Putamen (tissue), 1 donor: ENCODE results near the gene REEP1.

ENCODE experiments used
- DNase-seq: peaks from one replicate; pipeline ENCODE4 v3.0.0-alpha.2; 2016; ENCODE audit warnings: low spot score

REEP1 gene, protein sequence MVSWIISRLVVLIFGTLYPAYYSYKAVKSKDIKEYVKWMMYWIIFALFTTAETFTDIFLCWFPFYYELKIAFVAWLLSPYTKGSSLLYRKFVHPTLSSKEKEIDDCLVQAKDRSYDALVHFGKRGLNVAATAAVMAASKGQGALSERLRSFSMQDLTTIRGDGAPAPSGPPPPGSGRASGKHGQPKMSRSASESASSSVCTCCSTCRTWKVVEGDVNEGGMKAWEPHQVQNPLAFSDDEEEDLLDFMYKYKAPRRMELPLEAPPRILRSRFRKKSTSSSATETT

DNA sequence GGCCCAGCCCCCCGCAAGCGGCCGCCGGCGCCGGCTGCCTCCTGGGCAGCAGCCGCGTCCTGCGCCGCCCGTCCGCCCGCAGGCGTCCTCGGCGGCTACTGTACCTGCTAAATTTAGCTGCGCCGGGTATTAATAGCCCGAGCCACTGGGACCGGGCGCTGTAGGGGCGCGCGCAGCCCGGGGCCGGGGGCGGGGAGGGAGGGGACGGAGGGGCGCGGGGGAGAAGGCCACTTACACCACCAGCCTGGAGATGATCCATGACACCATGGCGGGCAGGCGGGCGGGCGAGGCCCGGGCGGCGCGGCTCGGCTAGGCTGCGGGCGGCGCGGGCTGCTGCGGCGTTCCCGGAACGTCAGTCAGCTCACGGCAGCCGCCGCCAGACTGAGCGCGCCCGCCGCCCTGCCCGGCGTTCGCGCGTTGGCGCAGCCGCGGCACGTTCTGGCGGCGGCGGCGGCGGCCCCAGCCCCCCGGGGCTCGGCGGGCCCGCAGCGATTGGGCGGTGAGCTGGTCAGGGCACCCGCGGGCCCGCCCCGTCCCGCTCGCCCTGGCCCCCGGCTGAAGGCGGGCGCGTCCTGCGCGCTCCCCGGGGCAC is at the start of gene REEP1:
Gene REEP1 (minus strand): TSS at position 383 of the 592 bp plus-strand sequence. CDS start 116 bp downstream, at position 267.
- DNase-seq: no peak

GRCh38 chr2:86383844-86384243 is 46.4 kb upstream of the REEP1 start:
- DNase-seq: no peak

- DNase-seq: no peak
Measured at GRCh38 chr2:86382698-86383097, 45.3 kb upstream of the REEP1 start.

- no peak for DNase-seq
Measured at GRCh38 chr2:86382108-86382507, 44.7 kb upstream of the REEP1 start.

- no peak for DNase-seq
Measured at GRCh38 chr2:86378469-86378868, 41.0 kb upstream of the REEP1 start.

DNA sequence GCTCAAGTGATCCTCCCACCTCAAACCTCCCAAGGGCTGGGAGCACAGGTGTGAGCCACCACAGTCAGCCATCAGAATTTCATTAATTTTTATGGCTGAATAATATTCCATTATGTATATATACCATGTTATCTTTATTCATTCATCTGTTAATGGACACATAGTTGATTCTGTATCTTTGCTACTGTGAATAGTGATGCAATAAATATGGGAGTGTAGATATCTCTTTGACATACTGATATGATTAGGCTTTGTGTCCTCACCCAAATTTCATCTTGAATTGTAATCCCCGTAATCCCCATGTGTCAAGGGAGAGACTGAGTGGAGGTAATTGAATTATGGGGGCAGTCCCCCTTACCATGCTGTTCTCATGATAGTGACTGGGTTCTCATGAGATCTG is 38.2 kb upstream of the REEP1 start:
- no peak for DNase-seq

GRCh38 chr2:86372641-86373502 is 35.4 kb upstream of the REEP1 start:
- DNase-seq: no peak

DNA sequence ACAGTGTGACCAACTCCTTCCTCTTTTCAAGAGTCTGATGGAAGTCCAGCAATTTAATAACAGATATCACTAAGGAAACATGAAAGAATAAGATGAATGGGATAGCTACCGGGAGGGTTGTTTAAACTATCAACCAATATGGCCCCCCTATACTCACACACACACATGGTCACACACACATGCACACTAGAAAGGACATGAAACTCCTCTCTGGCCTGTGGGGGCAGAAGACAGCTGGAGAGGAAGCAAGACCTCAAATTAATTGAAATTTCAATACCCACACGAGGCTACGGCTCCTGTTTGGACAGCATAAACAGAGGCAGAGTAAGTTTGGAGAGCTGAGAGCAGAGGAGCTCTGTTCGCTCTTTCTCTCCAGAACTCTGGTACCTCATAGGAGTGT is 34.7 kb upstream of the REEP1 start:
- DNase-seq: no peak

DNA sequence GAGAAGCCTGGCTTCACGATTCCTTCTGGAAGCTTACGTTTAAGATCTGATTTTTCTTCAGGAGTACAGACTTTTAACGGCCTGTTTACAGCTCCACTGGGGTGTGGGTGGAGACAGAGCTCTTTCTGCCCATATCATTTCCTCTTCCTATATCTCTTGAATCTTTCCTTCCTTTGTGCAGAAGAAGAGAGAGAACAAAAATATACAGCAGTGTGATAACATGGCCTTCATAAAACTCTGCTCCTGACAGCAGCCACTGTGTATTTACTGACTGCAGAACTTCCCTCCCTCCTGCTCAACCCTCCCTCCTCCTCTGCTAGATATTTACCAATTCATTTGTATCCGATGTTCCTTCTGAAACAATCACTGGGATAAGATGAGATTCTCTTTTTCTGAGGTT is 34.1 kb upstream of the REEP1 start:
- DNase-seq: no peak

- no peak for DNase-seq
Measured at GRCh38 chr2:86370579-86370978, 33.2 kb upstream of the REEP1 start.

GRCh38 chr2:86368161-86368824 is 30.9 kb upstream of the REEP1 start:
- DNase-seq: peak; percentile 22

DNA sequence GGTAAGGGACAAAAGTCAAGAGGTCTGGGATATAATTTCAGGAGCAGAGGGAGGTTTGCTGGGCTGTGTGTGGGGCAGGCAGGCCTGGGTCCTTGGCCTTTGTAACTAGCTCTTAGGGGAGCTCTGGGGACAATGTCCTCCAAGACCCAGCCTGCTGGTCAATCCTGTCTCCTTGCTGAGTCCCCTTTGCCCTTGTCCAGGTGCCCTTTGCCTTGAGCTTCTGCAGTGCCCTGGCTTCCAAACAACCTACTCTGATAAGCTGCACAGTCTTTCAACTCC is 30.0 kb upstream of the REEP1 start:
- DNase-seq: no peak

GRCh38 chr2:86366651-86367498 is 29.4 kb upstream of the REEP1 start:
- DNase-seq: no peak

GRCh38 chr2:86364894-86365293 is 27.5 kb upstream of the REEP1 start:
- no peak for DNase-seq

DNA sequence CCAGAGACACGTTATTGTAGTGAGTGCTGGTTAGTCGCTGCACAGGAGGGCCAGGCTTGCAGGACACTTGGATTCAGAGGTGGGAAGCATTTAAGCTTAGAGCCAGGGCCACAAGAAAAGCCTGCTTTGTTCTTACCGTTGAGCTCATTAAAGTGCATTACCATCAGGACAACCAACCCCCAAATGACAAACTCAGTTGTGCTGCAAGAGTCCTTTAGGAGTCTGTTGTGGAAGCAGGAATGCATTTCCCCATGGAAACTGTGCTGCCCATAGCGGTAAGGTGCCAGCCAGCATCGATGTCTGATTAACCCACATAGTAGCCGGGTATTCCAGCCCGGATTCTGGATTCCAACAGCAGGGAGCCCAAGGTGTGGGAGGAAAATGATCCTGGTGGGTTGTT is 23.4 kb upstream of the REEP1 start:
- DNase-seq: no peak

- DNase-seq: no peak
Measured at GRCh38 chr2:86358957-86359356, 21.5 kb upstream of the REEP1 start.

DNA sequence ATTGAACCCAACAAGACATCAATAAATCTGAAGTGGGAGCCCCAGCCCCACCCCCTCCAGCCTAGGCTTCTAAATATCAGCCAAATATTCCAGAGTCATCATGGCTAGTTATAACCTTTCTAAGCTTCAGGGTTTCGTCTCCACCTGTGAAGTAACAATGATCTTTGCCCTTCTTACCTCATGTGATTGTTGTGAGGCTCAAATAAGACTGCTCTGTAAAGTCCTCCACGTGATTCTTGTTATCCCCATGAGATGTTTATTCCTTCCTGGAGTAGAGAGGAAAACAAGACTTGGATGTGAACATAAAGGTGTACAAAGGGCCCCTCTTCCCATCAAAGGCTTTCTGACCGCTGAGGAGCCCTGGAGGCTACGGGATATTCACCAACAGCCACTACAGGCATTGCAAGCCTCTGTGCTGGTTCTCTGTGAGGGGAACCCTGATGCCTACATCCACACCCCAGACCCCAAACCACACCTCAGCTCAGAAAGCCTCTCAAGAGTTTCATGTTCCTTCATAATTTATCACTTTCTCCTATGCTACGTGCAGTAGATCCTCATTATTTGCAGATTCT is 20.1 kb upstream of the REEP1 start:
- no peak for DNase-seq

DNA sequence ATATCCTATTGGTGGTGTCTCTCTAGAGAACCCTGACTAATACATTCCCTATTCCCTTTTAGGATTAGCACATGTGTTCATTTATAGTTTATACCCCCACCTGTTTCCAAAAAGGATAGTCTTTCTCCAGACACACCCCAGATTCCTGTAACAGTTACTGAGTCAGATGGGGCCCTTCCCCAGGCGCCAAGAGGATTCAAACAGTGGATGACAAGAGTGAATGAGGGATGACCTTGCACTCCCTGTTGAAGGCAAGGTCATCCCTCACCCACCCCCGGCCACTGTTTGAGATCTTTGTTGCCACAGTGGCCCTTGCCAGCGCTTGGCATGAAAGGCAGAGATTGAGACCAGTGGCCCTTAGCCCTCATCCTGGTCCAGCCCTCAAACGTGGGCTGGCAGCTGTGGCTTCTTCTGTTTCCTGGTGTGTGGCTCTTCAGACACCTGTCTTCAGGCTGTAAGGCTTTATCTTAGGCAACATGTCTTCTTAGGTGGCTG is 15.3 kb upstream of the REEP1 start:
- no peak for DNase-seq

- DNase-seq: no peak
Measured at GRCh38 chr2:86352137-86352726, 14.8 kb upstream of the REEP1 start.

DNA sequence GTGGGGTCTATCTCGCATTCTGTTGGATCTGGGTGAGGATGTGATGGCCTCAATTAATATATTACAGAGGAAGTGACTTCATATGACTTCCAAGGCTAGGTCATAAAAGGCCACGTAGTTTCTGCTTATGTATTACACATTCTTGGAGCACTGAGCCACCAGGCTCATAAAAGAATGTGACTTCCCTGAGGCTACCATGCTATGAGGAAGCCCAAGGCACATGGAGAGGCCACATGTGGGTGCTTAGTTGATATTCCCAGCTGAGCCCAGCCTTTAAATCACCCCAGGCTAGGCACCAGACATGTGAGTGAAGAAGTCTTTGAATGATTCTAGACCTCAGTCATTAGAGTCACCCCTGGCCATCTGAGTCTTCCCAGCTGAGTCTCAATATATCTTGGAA is 13.3 kb upstream of the REEP1 start:
- DNase-seq: no peak

DNA sequence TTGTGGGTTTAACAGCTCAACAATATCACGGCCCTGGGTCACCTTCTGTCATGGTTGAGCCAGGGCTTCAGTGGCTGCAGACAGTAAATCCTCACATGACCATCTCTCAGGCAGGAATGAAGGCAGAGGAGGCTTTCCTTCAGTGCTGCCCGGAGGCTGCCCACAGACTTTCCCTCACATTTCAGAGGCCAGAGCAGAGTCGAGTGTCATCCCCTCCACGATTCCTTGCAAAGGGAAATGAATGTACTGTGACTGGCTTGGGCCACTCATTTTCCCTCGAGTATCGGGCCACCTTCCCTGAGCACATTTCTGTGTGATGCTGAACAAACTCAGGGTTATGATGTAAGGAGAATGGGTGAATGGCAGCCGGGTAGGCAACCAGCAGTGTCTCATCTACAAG is 10.0 kb upstream of the REEP1 start:
- DNase-seq: no peak
